ENCODE measurements around the gene KIFC3.
A peak's percentile ranks its signal among the peaks of the same experiment; 100 is the strongest.
"Not testable (repeated sequence)": the region's sequence is repeated elsewhere in the genome, so short reads cannot be mapped to it uniquely, and the experiment has no call there.

The KIFC3 gene

DNA sequence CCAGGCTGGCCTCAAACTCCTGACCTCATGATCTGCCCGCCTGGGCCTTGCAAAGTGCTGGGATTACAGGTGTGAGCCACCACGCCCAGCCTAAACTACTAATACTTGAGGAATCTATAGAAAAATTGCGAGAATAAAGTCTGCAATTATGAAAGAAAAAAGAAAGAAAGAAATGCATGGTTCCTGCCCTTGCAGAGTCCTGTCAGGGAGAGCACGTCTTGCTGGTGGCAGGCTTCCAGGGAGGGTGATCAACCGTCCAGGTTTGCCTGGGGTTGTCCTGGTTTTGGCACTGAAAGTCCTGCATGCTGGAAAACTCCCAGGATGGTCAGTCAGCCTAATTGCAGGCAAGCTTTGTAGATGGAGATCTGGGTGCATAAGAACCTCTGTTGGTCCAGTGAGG lies 21.5 kb upstream of the KIFC3 start:
- DNase-seq: no peak

DNA sequence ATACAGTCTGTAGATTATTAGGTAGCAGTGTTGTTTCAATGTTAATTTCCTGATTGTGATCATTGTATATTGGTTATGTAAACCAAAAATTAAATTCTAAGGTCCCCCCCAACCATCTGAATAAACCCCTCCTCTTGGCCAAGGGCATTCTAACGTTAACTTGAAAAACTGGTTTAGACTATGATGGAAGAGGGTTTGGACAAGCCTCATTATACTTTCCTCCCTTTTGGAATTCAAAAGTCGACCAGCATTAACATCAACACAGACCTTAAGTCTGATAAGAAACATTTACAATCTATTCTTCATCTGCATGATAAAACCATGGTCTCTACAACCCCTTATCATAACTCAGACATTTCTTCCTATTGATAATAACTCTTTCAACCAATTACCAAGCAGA lies 20.6 kb upstream of the KIFC3 start:
- DNase-seq: no peak

DNA sequence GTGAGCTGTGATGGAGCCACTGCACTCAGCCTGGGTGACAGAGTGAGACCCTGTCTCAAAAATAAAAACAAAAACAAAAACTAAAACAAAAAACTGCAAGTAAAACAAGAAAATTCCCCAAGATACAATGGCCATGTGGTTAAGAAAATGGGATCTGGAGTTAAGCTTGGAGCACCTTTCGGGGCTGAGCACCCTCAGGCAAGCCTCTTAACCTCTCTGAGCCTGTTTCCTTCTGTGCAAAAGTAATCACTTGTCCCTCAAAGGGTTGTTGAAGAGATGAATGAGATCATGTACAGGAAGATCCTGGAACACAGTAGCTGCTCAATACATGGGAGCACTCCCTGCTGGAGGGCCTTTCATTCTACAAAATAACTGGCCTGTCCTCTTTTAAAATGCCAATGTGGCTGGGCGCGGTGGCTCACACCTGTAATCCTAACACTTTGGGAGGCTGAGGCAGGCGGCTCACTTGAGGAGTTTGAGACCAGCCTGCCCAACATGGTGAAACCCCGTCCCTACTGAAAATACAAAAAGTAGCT lies 19.8 kb upstream of the KIFC3 start:
- DNase-seq: no peak

DNA sequence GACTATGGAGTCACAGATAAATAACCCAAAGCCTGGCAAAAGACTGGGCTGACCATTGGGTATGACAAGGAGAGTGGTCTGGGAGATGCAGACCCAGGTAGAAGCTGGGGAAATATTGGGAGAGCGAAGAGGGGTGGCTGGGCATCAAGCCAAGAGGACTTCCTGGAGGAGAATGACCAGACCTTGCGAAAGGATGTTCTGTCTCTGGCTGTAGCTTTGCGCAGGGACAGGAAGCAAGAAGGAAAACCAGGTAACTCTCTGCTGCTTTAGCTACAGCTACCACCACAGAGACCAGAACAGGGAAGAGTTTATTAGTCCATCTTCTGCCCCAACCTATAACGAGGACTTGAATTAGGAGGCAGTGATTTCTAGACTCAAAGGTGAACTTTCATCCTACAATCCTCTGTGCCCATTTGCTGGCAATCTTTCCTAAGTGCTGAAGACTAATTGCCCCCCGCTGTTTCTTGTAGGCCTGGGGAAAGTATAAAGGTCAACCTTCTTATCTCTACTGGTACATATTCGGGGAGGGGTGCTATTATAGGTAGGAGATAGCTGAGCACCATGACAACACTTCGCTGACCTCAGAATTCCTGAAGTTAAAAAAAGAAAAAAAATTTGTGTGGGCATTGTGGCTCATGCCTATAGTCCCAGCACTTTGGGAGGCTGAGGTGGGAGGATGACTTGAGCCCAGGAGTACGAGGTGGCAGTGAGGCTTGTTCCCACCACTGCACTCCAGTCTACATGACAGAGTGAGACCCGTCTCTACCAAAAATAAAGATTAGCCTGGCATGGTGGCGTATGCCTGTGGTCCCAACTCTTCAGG lies 19.1 kb upstream of the KIFC3 start:
- no peak for DNase-seq

DNA sequence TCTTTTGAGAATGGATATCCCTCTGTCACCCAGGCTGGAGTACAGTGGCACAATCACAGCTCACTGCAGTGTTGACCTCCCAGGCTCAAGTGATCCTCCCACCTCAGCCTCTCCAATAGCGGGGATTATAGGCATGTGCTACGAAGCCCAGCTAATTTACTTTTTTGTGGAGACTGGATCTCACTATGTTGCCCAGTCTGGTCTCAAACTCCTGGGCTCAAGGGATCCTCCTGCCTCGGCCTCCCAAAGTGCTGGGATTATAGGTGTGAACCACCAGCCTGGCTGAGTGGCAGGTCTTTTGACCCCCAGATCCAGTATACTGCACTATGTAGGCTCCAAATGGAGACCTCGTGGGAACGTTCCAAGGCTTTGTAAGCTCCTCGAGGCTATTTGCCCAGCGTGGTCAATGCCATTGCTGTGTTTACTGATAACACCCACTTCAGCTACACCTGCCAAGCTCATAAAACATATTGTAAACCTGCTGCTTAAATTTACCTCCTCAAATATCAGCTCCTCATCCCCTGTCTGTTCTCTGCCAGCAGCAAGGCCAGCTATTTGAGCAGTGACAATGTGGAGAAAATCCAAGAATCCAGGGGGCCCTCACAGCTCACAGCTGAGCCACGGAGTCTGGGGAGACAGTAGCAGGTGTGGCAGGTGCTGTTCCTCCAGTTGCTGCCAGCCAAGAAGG lies 16.2 kb upstream of the KIFC3 start:
- no peak for DNase-seq

DNA sequence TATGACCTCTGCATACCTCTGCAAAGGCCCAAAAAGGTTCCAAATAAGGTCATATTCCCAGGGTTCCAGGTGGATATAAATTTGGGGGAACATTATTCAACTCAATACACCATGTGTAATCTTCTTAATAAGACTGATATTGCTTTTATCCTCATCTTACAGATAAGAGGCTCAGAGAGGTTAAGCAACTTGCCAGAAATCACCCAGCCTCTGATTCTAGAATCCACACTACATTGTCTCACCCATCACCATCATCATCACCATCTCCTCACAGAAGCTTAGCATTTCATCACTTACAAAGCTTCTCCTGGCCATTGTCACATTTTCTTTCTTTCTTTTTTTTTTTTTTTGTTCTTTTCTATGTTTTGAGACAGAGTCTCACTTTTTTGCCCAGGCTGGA lies 15.4 kb upstream of the KIFC3 start:
- no peak for DNase-seq

DNA sequence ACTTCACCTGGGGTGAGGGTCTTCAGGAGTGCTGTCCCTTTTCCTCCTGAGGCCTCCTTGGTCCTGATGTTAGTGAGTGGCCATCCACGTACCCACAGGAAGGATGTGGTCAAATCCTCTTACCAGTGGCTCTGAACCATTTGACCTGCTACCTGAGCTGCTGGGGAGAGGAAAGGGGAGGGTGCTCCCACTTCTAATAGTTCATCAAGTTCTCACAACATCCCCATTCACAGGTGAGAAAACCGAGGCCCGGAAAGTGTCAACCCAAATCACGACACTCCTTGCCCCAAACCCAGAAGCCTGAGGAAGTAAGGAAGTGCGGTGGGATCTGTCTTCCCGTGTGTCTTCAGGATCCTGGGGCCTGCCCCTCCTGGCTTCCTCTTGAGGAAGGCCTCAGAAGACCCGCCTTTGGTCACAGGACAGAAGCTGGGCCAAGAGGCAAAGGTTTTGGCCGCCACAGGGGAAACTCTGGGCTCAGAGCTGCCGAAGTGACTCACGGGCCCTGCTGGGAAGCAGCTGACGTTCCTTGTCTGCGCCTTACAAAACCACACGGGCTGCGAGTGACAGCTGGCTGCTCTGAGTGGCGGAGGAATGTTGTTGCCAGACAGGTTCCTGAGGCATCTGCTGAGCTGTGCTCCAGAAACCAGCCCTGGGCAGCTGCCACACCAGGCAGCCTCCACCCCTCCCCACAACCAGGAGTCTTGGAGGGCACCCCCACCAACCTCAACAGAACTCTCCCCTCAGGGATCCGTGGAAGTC lies 13.9 kb upstream of the KIFC3 start:
- DNase-seq: no peak

DNA sequence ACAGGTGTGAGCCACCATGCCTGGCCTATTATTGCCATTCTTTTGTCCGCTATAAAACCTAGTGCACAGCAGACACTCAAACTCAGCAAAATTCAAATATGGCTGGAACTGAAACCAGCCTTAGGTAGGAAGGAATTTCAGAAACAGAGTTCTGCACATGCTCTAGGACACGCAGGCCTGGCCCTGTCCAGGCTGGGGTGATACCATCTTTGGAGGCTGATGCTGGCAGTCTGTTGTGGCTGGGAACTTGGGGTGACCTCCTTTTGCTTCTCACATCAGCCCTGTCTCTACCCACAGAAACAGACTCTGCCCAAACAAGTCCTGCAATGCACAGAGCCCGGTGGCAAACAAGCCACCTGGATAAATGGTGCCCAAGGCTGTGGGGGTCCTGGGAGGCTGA lies 12.6 kb upstream of the KIFC3 start:
- no peak for DNase-seq

DNA sequence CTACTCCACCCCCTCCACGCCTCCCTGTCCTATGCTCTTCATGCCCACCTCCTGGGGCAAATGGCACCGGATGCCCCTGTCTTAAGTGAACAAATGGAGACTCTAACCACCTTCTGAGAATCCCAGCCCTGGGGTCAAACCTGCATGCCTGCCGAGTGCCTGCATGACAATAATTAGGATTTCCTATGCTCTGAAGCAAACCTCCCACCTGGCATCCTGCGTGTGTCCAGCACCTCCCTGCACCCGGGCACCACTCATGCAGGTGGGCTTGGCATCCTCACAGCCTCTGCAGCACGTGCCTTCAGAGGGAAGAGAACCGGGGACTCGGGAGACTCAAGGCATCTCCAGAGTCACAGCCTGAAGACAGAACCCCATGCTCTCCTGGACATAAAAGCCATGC lies 11.2 kb upstream of the KIFC3 start:
- DNase-seq: no peak

DNA sequence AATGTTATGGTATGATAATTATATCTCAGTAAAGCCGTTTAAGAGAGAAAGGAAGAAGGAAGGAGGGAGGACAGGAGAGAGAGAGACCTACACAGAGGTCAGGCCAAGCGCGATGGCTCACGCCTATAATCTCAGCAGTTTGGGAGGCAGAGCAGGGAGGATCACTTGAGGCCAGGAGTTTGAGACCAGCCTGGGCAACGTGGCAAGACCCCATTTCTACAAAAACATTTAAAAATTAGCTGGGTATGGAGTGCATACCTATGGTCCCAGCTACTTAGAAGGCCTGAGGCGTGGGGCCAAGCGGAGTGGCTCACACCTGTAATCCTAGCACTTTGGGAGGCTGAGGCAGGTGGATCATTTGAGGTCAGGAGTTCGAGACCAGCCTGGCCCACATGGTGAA lies 9.0 kb upstream of the KIFC3 start:
- not testable (repeated sequence) for DNase-seq

DNA sequence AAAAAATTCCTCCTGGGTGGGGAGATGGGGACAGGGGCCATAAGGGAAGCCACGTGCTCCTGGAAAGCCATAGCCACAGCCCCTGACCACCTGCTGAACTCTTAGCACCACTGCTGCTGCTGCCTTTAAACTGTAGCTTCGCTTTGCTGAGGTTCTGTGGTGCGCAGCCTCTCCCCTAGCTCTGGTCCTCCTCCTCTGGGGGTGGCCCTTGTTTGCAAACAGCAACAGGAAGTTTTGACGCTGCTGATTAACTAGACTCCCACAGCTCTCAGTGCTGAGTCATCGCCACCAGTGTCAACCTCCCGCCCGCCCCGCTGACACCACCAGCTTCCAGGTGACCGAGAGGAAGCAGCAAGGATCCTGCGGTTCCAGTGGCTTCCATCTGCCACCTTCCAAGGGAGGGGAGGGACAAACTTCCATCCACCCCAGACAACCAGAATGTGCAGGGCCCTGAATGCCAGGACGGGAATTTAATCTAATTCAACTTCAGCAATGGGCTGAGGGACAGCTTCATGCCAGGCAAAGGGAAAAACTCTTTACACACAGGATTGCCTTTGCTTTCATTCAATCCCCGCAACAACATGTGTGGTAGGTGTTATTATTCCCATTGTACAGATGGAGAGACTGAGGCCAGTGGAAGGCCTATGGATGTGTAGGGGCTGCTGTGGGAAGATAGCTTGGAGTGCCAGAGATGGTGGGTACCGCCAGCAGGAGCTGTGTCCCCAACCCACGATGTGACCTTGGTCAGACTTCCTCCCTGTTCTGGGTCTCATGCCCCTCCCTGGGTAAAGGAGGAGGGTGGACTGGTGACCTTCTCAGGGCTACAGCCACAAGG lies 8.1 kb upstream of the KIFC3 start:
- peak; percentile 45 for DNase-seq

DNA sequence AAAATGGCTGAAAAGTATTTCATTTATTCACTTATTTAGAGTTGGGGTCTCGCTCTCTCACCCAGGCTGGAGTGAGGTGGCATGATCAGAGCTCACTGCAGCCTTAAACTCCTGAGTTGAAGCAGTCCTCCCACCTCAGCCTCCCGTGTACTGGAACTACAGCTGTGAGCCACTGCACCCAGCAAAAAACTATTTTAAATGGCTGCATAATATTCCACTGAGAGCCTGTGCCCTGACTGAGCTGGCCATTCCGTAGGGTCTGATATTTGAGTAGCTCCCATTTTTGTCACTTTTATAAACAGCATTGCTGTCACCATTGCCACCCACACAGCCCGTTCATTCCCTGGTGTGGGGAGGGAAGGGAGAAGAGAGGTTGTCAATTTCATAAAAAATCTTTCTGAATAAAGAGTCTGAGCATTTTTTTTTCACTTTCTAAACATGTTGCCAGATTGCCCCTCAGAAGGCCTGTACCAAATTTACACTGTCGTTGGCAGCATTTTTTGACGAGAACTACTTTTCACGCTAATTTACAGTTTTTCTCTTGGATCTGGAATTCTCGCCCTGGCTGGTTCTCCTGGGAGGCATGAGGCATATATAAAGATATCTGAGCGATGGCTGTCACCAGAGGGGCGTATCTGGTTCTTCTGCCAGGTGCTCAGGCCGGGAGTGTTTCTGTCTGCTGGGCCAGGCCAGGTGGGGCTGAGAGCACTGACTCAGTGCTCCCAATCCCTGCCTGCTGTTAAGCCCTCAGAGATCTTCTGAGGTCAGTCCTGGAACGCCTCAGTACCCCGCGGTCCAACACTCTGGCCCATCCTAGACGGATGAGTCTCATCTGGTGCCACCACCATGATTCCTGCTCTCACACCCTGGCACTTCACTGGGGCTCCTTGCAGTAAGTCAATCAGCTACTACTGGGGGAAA lies 7.2 kb upstream of the KIFC3 start:
- DNase-seq: no peak

DNA sequence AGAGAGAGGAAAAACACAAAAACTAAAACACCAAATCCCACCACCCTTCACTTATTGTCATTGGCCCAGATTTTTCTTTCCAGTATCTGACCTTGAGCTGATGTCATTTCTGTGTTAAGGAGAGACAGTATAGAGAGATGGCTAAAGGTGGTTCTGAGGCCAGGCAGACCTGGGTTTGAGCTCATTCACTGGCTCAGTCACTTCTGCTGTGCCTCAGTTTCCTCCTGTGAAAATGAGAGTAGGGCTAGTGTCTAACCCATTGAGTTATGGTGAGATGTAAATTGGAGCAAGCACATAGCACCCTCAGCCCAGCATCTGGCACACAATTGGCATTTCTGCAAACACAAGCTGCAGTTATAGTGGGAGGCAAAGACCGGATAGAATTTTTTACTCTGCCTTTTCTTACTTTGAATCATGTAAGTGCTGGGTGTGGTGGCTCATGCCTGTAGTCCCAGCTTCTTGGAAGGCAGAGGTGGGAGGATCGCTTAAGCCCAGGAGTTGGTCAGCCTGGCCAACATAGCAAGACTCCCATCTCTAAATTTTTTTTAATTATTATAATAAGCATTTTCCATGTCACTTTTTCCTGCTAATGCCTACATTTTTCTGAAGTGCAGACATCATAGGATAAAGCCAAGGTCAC lies 6.4 kb upstream of the KIFC3 start:
- no peak for DNase-seq

DNA sequence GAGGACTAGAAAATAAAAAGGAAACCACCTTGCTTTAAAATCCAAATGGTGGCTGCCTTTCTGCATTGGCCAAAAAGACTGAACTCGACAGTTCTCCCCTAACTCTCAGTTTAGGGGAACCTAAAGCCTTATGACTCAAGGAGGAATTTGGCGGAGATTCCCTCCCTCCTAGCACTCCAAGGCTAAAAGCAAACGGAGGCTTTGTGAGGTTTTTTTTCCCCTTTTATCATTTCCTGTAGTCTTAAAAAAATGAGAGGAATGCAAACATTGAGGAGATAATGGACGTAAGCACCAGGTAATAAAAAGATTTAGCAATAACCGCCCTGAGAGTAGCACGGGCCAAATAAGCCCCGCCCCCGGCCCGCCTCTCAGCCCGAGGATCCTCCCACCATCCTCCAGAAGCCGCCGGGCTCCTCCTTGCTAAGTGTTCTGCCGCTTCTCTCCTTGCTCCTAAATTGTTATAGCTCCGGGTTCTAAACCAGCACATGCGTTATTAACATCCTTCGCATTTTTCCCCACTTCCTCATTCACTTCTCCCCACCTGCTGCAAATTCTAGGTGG lies 5.8 kb upstream of the KIFC3 start:
- no peak for DNase-seq

DNA sequence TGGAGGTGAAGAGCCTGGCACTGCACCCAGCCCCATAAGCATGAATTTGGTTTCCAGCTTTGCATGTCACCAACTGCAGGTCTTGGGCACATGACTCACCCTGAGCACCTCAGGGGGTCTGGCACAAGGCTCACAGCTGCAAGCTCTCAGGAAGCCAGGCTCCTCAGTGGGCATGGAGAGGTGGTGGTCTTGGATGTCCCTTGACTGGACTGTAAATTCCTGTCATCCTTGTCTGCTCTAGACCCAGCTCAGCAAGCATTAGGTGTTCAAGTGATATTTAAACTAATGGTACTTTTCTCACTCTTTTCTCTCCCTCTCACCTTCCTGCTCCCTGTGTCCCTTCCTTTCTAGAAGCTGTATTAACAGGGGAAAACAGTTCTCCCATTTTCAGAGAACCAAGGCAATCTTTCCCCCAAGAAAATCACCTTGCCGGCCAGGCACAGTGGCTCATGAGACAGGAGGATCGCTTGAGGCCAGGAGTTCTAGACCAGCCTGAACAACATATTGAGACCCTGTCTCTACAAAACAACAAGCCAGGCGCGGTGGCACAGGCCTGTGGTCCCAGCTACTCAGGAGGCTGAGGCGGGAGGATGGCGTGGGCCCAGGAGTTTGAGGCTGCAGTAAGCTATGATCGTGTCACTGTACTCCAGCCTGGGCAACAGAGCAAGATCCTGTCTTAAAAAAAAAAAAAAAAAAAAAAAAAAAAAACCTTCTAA lies 5.1 kb upstream of the KIFC3 start:
- DNase-seq: no peak

DNA sequence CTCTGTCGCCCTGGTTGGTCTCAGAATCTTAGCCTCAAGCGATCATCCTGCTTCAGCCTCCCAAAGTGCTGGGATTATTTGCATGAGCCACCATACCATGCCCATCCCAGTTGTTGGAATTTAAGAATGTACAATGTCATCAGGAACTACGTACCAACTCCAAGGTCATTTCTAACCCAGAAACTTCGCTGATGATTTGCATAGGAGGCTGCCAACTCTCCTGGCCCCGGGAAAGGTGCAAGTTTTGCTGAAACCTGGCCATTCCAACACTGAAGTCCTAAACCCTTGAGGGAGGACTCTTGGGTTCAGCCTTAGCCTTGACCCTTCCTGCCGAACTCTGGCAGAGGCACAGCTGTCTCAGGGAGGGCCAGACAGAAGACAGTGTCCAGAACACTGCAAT lies 2.9 kb upstream of the KIFC3 start:
- no peak for DNase-seq

DNA sequence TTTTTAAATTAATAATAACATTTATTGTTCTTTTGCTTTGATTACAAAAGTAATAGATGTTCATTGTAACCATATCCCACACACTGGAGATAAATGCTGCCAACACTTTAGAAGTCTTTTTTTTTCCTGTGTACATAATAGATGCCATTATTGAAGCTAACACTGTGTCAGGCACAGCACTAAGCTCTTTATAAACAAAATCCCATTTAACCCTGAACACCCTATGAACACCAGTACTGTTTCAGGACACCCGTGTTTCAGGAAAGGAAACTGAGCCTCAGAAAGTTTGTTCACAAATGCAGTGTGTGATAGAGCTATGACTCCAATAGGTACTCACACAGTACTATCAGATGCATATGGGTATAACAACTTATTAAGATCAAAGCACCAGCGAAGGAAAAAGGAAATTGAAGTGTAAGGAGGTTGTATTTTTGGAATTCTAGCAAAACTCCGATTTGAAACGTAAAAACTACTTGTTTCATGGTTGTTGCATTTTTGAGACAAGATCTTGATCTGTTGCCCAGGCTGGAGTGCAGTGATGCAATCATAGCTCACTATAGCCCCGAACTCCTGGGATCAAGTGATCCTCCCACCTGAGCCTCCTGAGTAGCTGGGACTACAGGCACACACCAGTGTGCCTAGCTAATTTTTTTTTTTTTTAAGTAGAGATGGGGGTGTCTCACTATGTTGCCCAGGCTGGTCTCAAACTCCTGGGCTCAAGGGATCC lies 2.0 kb upstream of the KIFC3 start:
- no peak for DNase-seq

DNA sequence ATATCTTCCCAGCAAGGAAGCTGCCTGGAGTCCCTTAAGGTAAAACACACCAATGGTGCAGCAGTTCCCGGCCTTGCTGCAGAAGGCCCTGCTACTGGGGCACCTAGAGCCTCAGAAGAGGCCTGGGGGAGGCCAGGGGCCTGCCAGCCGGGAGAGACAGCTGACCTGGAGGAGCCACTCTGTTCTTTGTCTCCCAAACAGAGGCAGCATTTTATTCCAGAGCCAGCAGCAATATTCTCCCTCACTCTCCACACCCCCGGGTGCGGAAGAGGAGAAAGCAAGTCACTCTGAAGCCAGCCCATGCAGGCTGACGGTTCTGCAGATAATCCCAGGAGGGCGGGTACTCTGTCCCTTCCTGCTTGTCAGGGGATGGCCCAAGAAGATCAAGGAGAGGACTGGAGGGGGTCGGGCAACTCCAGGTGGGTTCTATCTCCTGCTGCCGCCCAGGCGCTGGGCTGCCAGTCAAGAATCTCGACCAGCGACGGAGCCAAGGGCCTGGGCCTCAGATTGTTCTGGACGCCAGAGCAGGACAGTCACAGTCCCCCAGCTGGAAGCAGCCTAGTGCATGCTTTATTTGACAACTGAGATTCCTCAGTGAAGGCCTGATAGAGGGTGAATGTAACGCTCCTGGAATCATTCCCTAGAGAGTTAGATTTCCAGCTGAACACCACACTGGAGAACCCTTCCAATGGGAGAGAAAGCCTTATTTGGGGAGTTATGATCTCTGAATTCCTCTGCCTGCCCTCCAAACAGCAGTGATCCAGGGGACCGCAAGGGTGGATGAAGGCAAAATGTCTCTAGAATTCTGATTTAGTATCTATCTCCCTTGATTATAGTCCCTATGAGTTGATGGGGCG lies 1.1 kb upstream of the KIFC3 start:
- no peak for DNase-seq

Measured in activated CD4-positive, CD25-positive, alpha-beta regulatory T cell treated with anti-CD3 and anti-CD28 coated beads, Interleukin-2, amount 50 U/mL, for 72 hours (primary cell).